Heart right ventricle (tissue), 16 donors: ENCODE measurements around the gene OSBPL10. TPM values are rescaled to one million over a fixed set of nuclear protein-coding genes. Genes with fewer than 3 reads are reported as not detected.

ENCODE experiments used
- ATAC-seq, 8 donors: fragments of 200-7000 bp; cut with Tn5 transposase; one replicate each; pipeline ENCODE4 v1.9.1; 2020; ENCODE audit warnings: mild to moderate bottlenecking in 8 of 8, moderate library complexity in 8 of 8, moderate number of reproducible peaks in 1 of 8
- DNase-seq, 2 donors: peaks; one replicate each; pipeline ENCODE4 v3.0.0-alpha.2; 2020
- H3K27ac ChIP-seq, 10 donors: fragments of 200-600 bp; sonication (generic) in 2 of 10; one replicate each; pipeline versions ENCODE4 v1.5.0 to v1.8.0; 2020 to 2022; ENCODE audit warnings: mild to moderate bottlenecking in 3 of 10
- H3K27me3 ChIP-seq, 7 donors: fragments of 200-600 bp; one replicate each; pipeline ENCODE4 v1.8.0; 2021 to 2022; ENCODE audit warnings: mild to moderate bottlenecking in 2 of 7
- H3K36me3 ChIP-seq, 9 donors: fragments of 200-600 bp; sonication (generic) in 1 of 9; one replicate each; pipeline versions ENCODE4 v1.5.0 to v1.8.0; 2020 to 2022; ENCODE audit warnings: mild to moderate bottlenecking in 2 of 9
- H3K4me1 ChIP-seq, 9 donors: fragments of 200-600 bp; sonication (generic) in 1 of 9; one replicate each; pipeline versions ENCODE4 v1.5.0 to v1.8.0; 2020 to 2022; ENCODE audit warnings: mild to moderate bottlenecking in 4 of 9
- H3K4me3 ChIP-seq, 10 donors: fragments of 200-600 bp; sonication (generic) in 2 of 10; one replicate each; pipeline versions ENCODE4 v1.5.0 to v1.8.0; 2020 to 2022; ENCODE audit warnings: mild to moderate bottlenecking in 7 of 10, moderate library complexity in 2 of 10
- H3K9me3 ChIP-seq, 11 donors: fragments of 200-600 bp in 10 of 11; sonication (generic) in 2 of 11; one replicate each; pipeline versions ENCODE4 v1.5.0 to v1.8.0; 2013 to 2022; ENCODE audit warnings: mild to moderate bottlenecking in 2 of 11, control low read depth in 1 of 11, moderate library complexity in 1 of 11
- CTCF ChIP-seq, 9 donors: fragments of 200-600 bp; sonication (generic) in 2 of 9; IDR thresholded peaks; one replicate each; pipeline versions ENCODE4 v1.5.0 to v1.8.0; 2021 to 2022; ENCODE audit warnings: antibody characterized with exemption in 9 of 9, mild to moderate bottlenecking in 5 of 9, moderate library complexity in 1 of 9
- WGBS, 2 donors: extraction: QIAGEN DNeasy Blood & Tissue Kit; methylation state at CpG; one replicate each; pipeline ENCODE4 v1.1.7; 2013; ENCODE audit warnings: inconsistent platforms in 1 of 2; 5-methylcytosine and 5-hydroxymethylcytosine counted together
- intact Hi-C, 10 donors: fragments of 100-400 bp; cut with DNase I; formaldehyde crosslinking; loops; one replicate each; pipeline versions ENCODE4 v1.11.1 to v1.14.2; 2022
- polyA plus RNA-seq, 2 donors: library from polyadenylated mRNA; stranded (reverse); fragments of 200-250 nt; gene quantifications; one replicate each; pipeline ENCODE4 v1.2.3, GENCODE V29; 2013
- total RNA-seq, 10 donors: library from RNA; stranded (reverse); fragmentation: NEBNext Ultra II Directional in 3 of 10; extraction: Animal tissue kit (Norgen Biotek cat#: 25700) in 3 of 10; gene quantifications; one replicate each; pipeline versions ENCODE4 v1.2.1 to v1.2.4, GENCODE V29; 2021 to 2023
- donor health status: Arrhythmogenic right ventricular cardiomyopathy.
- donor health status: ischemic (EF 13 %, LVEDD 7.1; RV severe dilation, severe dysfunction).
- donor health status: healthy with polysubstance abuse.
- donor health status: DM: no; HTN: yes; CAD: no.
- donor health status: DM: no; HTN: no; CAD: no.
- donor health status: ischemic (EF 25% LVEDD 6.9; RV normal size, moderate dysfunction).
- donor health status: ischemic (EF 25% LVEDD 5.7; RV mildly dilated, moderate dysfunction).
- donor health status: healthy.
- donor health status: DM: yes; HTN: yes; CAD: no.
- donor health status: Ischemic cardiomyopathy.
- donor health status: ischemic (EF 35%, LVEDD 5.7; RV mildly dilated, moderate dysfunction).
- donor health status: nonischemic (EF 11% LVEDD 7.7; RV severe dilation, severe dysfunction).
- donor health status: DM: yes; HTN: yes; CAD: no.
- donor health status: PGD.
- donor health status: ischemic (EF 29% LVEDD 5.4; RV normal size, mild dysfunction).
- donor health status: nonischemic (EF 23%, LVEDD 6.1; RV moderate dilation, normal function).

Gene OSBPL10
- total and polyA plus RNA-seq, 12 donors, result 1.2 to 8.5 (median 4.1) TPM

GRCh38 chr3:31815631-31816440 lies 165.2 kb downstream of the OSBPL10 start:
- H3K27ac ChIP-seq, result no peak overlapping the region

GRCh38 chr3:31815006-31815405 lies 166.1 kb downstream of the OSBPL10 start:
- no peaks in the 10 kb centered on the region for H3K4me1 ChIP-seq
- TF ChIP-seq CTCF (IDR thresholded peaks at IDR 0.05), result no peak
- WGBS, 2 donors, result 92 to 97% methylated on average over 5 of the region's 6 CpGs
- intact Hi-C loops, result no loop called here
- H3K36me3 ChIP-seq, result no peaks in the 10 kb centered on the region
- no peak overlapping the region for H3K4me3 ChIP-seq
- ATAC-seq, result no peak
- H3K27me3 ChIP-seq, result no peaks in the 10 kb centered on the region
- no peaks in the 10 kb centered on the region for H3K9me3 ChIP-seq
- DNase-seq, result no peak
- H3K27ac ChIP-seq, result no peak overlapping the region

More at GRCh38 chr3:31815631-31816440, 165.2 kb downstream of the OSBPL10 start:
- H3K4me3 ChIP-seq, result no peak overlapping the region
- H3K36me3 ChIP-seq, result no peaks in the 10 kb centered on the region
- ATAC-seq (no peak), DNase-seq (no peak)
- 37 to 41% methylated on average over 11 of the region's 11 CpGs for WGBS, 2 donors
- H3K4me1 ChIP-seq, result no peaks in the 10 kb centered on the region
- intact Hi-C loops, result no loop called here
- no peak for TF ChIP-seq CTCF (IDR thresholded peaks at IDR 0.05)
- H3K9me3 ChIP-seq, result no peaks in the 10 kb centered on the region
- no peaks in the 10 kb centered on the region for H3K27me3 ChIP-seq

- Histone ChIP-seq H3K4me3 (no peak overlapping the region), H3K4me1 (no peaks in the 10 kb centered on the region), H3K27me3 (no peaks in the 10 kb centered on the region), H3K27ac (no peak overlapping the region), H3K9me3 (no peaks in the 10 kb centered on the region), H3K36me3 (no peaks in the 10 kb centered on the region)
- TF ChIP-seq CTCF (IDR thresholded peaks at IDR 0.05), result no peak
- ATAC-seq, result no peak
- 95 to 97% methylated on average over 7 of the region's 7 CpGs for WGBS, 2 donors
- intact Hi-C loops, result no loop called here
- no peak for DNase-seq
Observed at GRCh38 chr3:31813686-31814085, 167.4 kb downstream of the OSBPL10 start.

GRCh38 chr3:31813197-31813596 lies 167.9 kb downstream of the OSBPL10 start:
- DNase-seq, result no peak
- Histone ChIP-seq H3K27me3 (no peaks in the 10 kb centered on the region), H3K9me3 (no peaks in the 10 kb centered on the region), H3K4me1 (no peaks in the 10 kb centered on the region), H3K27ac (no peak overlapping the region), H3K4me3 (no peak overlapping the region), H3K36me3 (no peaks in the 10 kb centered on the region)
- ATAC-seq, result no peak
- TF ChIP-seq CTCF (IDR thresholded peaks at IDR 0.05), result no peak
- intact Hi-C loops, result no loop called here
